ENCODE data around the gene JAK1.
"Not testable (repeated sequence)": the region's sequence is repeated elsewhere in the genome, so short reads cannot be mapped to it uniquely, and the experiment has no call there.

GRCh38 chr1:64998425-64998948 is 32.1 kb upstream of the JAK1 start:
- TF ChIP-seq, protein P1, sequence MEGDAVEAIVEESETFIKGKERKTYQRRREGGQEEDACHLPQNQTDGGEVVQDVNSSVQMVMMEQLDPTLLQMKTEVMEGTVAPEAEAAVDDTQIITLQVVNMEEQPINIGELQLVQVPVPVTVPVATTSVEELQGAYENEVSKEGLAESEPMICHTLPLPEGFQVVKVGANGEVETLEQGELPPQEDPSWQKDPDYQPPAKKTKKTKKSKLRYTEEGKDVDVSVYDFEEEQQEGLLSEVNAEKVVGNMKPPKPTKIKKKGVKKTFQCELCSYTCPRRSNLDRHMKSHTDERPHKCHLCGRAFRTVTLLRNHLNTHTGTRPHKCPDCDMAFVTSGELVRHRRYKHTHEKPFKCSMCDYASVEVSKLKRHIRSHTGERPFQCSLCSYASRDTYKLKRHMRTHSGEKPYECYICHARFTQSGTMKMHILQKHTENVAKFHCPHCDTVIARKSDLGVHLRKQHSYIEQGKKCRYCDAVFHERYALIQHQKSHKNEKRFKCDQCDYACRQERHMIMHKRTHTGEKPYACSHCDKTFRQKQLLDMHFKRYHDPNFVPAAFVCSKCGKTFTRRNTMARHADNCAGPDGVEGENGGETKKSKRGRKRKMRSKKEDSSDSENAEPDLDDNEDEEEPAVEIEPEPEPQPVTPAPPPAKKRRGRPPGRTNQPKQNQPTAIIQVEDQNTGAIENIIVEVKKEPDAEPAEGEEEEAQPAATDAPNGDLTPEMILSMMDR (IDR thresholded peaks at IDR 0.05; ENCODE audit: control extremely low read depth in 1 of 3, insufficient read depth in 1 of 3, low read depth in 1 of 3, low read length in 3 of 3): not testable (repeated sequence)
- TF ChIP-seq CBX5 (IDR thresholded peaks at IDR 0.05; ENCODE audit: low read depth, low read length); BCL11A (IDR thresholded peaks at IDR 0.05; ENCODE audit: low read depth in 2 of 2, low read length in 2 of 2); NRF1 (IDR thresholded peaks at IDR 0.05; ENCODE audit: low read depth, low read length); RXRA (IDR thresholded peaks at IDR 0.05; ENCODE audit: insufficient read depth, low read depth, low read length); POLR2A (IDR thresholded peaks at IDR 0.05; ENCODE audit: control extremely low read depth in 1 of 2, low read depth in 2 of 2, low read length in 2 of 2); SP1 (IDR thresholded peaks at IDR 0.05; ENCODE audit: low read depth, low read length); YY1 (IDR thresholded peaks at IDR 0.05; ENCODE audit: low read depth, low read length); SIX5 (IDR thresholded peaks at IDR 0.05; ENCODE audit: low read depth, low read length); EZH2 (IDR thresholded peaks at IDR 0.05; ENCODE audit: low read depth, low read length, severe bottlenecking): not testable (repeated sequence)

All from H1 (cell line).